H1 (cell line): ENCODE measurements around the gene DPEP1. TPM values are rescaled to one million over a fixed set of nuclear protein-coding genes. Genes with fewer than 3 reads are reported as not detected.
"Not testable (repeated sequence)": the region's sequence is repeated elsewhere in the genome, so short reads cannot be mapped to it uniquely, and the experiment has no call there.

Source experiments
- CTCF ChIA-PET: fragments of 300-600 bp; sonication (Branson Sonifier 250); formaldehyde crosslinking; loops from one replicate; lab custom pipeline; 2021; ENCODE audit not compliant: partially characterized antibody; lab: Charles Lee
- POLR2A ChIA-PET: fragments of 300-600 bp; sonication (Branson Sonifier 250); formaldehyde crosslinking; loops from one replicate; lab custom pipeline; 2021; ENCODE audit warnings: inconsistent platforms; ENCODE audit not compliant: partially characterized antibody; lab: Charles Lee
- DNase-seq, 2 experiments: peaks; one replicate each; pipeline versions ENCODE4 v3.0.0 to v3.0.0-alpha.2; 2010 to 2022; ENCODE audit warnings: low spot score in 2 of 2, low read depth in 1 of 2, mixed read lengths in 1 of 2
- FAIRE-seq: peaks from 2 replicates; lab custom pipeline; 2011; peaks lifted over from hg19 to GRCh38; lab: Jason Lieb, UNC
- H2AFZ ChIP-seq: 2 replicates; pipeline ENCODE4 v1.8.1; 2012; ENCODE audit warnings: low read length, inconsistent platforms
- H2AK5ac ChIP-seq: 2 replicates; pipeline ENCODE4 v1.6.1; 2013; ENCODE audit warnings: low read depth, low read length
- H2BK120ac ChIP-seq: replicated peaks from 2 replicates; pipeline ENCODE3; 2013; ENCODE audit warnings: low read depth, low read length, inconsistent platforms
- H2BK12ac ChIP-seq: 2 replicates; pipeline ENCODE4 v1.6.1; 2013; ENCODE audit warnings: low read depth, low read length
- H2BK15ac ChIP-seq: 2 replicates; pipeline ENCODE4 v1.6.1; 2013; ENCODE audit warnings: low read length
- H2BK20ac ChIP-seq: 2 replicates; pipeline ENCODE4 v1.6.1; 2013; ENCODE audit warnings: low read length
- H2BK5ac ChIP-seq: 2 replicates; pipeline ENCODE4 v1.6.1; 2013; ENCODE audit warnings: low read depth, low read length
- H3K14ac ChIP-seq: 2 replicates; pipeline ENCODE4 v1.6.1; 2013; ENCODE audit warnings: inconsistent platforms; ENCODE audit not compliant: insufficient read length
- H3K18ac ChIP-seq: 2 replicates; pipeline ENCODE4 v1.6.1; 2013; ENCODE audit warnings: low read length; ENCODE audit errors: extremely low read depth
- H3K23ac ChIP-seq: 2 replicates; pipeline ENCODE4 v1.6.1; 2013; ENCODE audit warnings: inconsistent platforms; ENCODE audit not compliant: insufficient read length
- H3K23me2 ChIP-seq: 2 replicates; pipeline ENCODE4 v1.6.1; 2013; ENCODE audit warnings: low read depth, low read length
- H3K27ac ChIP-seq: 2 replicates; pipeline ENCODE4 v1.6.1; 2011; ENCODE audit warnings: low read depth, low read length, inconsistent platforms
- H3K27me3 ChIP-seq, 4 experiments: replicated peaks in 1 of 4; 1 replicate in 1 of 4; 2 replicates in 3 of 4; pipeline versions ENCODE4 v1.6.1 to v1.8.1; 2011 to 2013; ENCODE audit warnings: low read length in 3 of 4, mild to moderate bottlenecking in 3 of 4, inconsistent platforms in 2 of 4, mixed read lengths in 2 of 4, moderate library complexity in 1 of 4; ENCODE audit not compliant: control insufficient read depth in 3 of 4, insufficient read depth in 3 of 4; ENCODE audit errors: extremely low read depth in 1 of 4
- H3K36me3 ChIP-seq, 4 experiments: 2 replicates each; pipeline versions ENCODE4 v1.6.1 to v1.8.1; 2011 to 2013; ENCODE audit warnings: mild to moderate bottlenecking in 4 of 4, low read length in 3 of 4, moderate library complexity in 2 of 4, control low read depth in 1 of 4, inconsistent platforms in 1 of 4; ENCODE audit not compliant: insufficient read depth in 4 of 4, control insufficient read depth in 2 of 4
- H3K4ac ChIP-seq: replicated peaks from 2 replicates; pipeline ENCODE3; 2013; ENCODE audit warnings: low read length, low read depth, mixed read lengths, inconsistent platforms; ENCODE audit not compliant: insufficient read length
- H3K4me1 ChIP-seq, 4 experiments: replicated peaks in 1 of 4; 1 replicate in 1 of 4; 2 replicates in 3 of 4; pipeline versions ENCODE4 v1.6.1 to v1.8.1; 2011 to 2013; ENCODE audit warnings: low read length in 3 of 4, inconsistent platforms in 2 of 4, mixed read lengths in 1 of 4; ENCODE audit not compliant: insufficient read depth in 4 of 4, control insufficient read depth in 3 of 4
- H3K4me2 ChIP-seq, 2 experiments: 2 replicates each; pipeline versions ENCODE4 v1.6.1 to v1.8.1; 2011 to 2013; ENCODE audit warnings: low read depth in 2 of 2, low read length in 2 of 2, control low read depth in 1 of 2, inconsistent platforms in 1 of 2, mild to moderate bottlenecking in 1 of 2; ENCODE audit not compliant: insufficient read depth in 1 of 2
- H3K4me3 ChIP-seq, 4 experiments: fragments of 200-600, 300-600 bp in 1 of 4; sonication (generic), shearing (Covaris generic), sonication (Bioruptor Twin) in 1 of 4; 2 replicates each; pipeline versions ENCODE4 v1.5.1 to v1.8.1; 2011 to 2016; ENCODE audit warnings: low read length in 4 of 4, low read depth in 3 of 4, control low read depth in 2 of 4, inconsistent platforms in 2 of 4, mild to moderate bottlenecking in 2 of 4, mixed read lengths in 1 of 4, moderate library complexity in 1 of 4; ENCODE audit not compliant: insufficient read depth in 2 of 4; ENCODE audit errors: extremely low read depth in 1 of 4
- H3K56ac ChIP-seq: replicated peaks from 2 replicates; pipeline ENCODE3; 2013; ENCODE audit warnings: low read depth, mild to moderate bottlenecking, mixed read lengths, low read length, inconsistent platforms; ENCODE audit not compliant: insufficient read length
- H3K79me1 ChIP-seq: 2 replicates; pipeline ENCODE4 v1.6.1; 2013; ENCODE audit warnings: low read depth, low read length, control low read depth
- H3K79me2 ChIP-seq, 2 experiments: 2 replicates each; pipeline versions ENCODE4 v1.6.1 to v1.8.1; 2012 to 2013; ENCODE audit warnings: low read length in 2 of 2, mild to moderate bottlenecking in 2 of 2, inconsistent platforms in 1 of 2; ENCODE audit not compliant: insufficient read depth in 2 of 2, control insufficient read depth in 1 of 2
- H3K9ac ChIP-seq, 4 experiments: replicated peaks in 1 of 4; 1 replicate in 1 of 4; 2 replicates in 3 of 4; pipeline versions ENCODE4 v1.6.1 to v1.8.1; 2011 to 2013; ENCODE audit warnings: low read depth in 3 of 4, low read length in 3 of 4, control low read depth in 2 of 4, mild to moderate bottlenecking in 2 of 4, moderate library complexity in 2 of 4, inconsistent platforms in 1 of 4; ENCODE audit errors: extremely low read depth in 1 of 4
- H3K9me3 ChIP-seq, 2 experiments: 2 replicates each; pipeline versions ENCODE4 v1.6.1 to v1.8.1; 2012 to 2013; ENCODE audit warnings: mild to moderate bottlenecking in 2 of 2, moderate library complexity in 2 of 2, control low read depth in 1 of 2, inconsistent platforms in 1 of 2, low read depth in 1 of 2, low read length in 1 of 2, mixed read lengths in 1 of 2; ENCODE audit not compliant: insufficient read depth in 2 of 2
- H4K20me1 ChIP-seq, 2 experiments: replicated peaks in 1 of 2; 2 replicates each; pipeline versions ENCODE3 to v1.8.1; 2011 to 2013; ENCODE audit warnings: inconsistent platforms in 2 of 2, low read length in 2 of 2, mild to moderate bottlenecking in 1 of 2; ENCODE audit not compliant: insufficient read depth in 2 of 2, control insufficient read depth in 1 of 2
- H4K5ac ChIP-seq: 2 replicates; pipeline ENCODE4 v1.6.1; 2013; ENCODE audit warnings: low read length, low read depth, mixed read lengths, inconsistent platforms; ENCODE audit not compliant: insufficient read length
- H4K8ac ChIP-seq: 2 replicates; pipeline ENCODE4 v1.8.0; 2013; ENCODE audit warnings: mild to moderate bottlenecking, moderate library complexity, low read length, inconsistent platforms; ENCODE audit not compliant: insufficient read depth; ENCODE audit errors: extremely low read depth
- H4K91ac ChIP-seq: replicated peaks from 2 replicates; pipeline ENCODE3; 2013; ENCODE audit warnings: low read length, mixed read lengths, inconsistent platforms; ENCODE audit not compliant: insufficient read length
- POLR2A ChIP-seq, 2 experiments: IDR thresholded peaks; 1 replicate in 1 of 2; 2 replicates in 1 of 2; pipeline ENCODE4 v1.6.1; 2011; ENCODE audit warnings: low read depth in 2 of 2, low read length in 2 of 2, mild to moderate bottlenecking in 2 of 2; ENCODE audit errors: control extremely low read depth in 1 of 2
- WGBS, 2 experiments: shearing (Covaris generic) in 1 of 2; methylation state at CpG; one replicate each; pipeline versions ENCODE4 v1.1.6 to v1.1.7; 2013 to 2015; ENCODE audit warnings: low lambda C conversion rate in 2 of 2, mixed read lengths in 2 of 2, inconsistent platforms in 1 of 2, low coverage in 1 of 2, missing lambda C conversion rate in 1 of 2; ENCODE audit not compliant: insufficient replicate concordance in 2 of 2, insufficient coverage in 1 of 2, insufficient read length in 1 of 2; ENCODE audit errors: extremely low coverage in 1 of 2, missing lambda C conversion rate in 1 of 2; 5-methylcytosine and 5-hydroxymethylcytosine counted together
- polyA plus RNA-seq, 7 experiments: library from polyadenylated mRNA; depleted of rRNA in 3 of 7; stranded (reverse) in 5 of 7; unstranded in 2 of 7; fragments of >200 nt in 5 of 7; fragments of 200-250 nt in 2 of 7; gene quantifications; 1 replicate in 5 of 7; 2 replicates in 1 of 7; 4 replicates in 1 of 7; pipeline versions ENCODE4 v1.2.1 to v1.2.3, GENCODE V29; 2011 to 2013; ENCODE audit warnings: missing spikeins in 2 of 7, mixed read lengths in 2 of 7
- total RNA-seq: library from RNA; stranded (reverse); fragmentation: NEBNext Ultra II Directional; extraction: Animal tissue kit (Norgen Biotek cat#: 25700); gene quantifications from 2 replicates; pipeline ENCODE4 v1.2.1, GENCODE V29; 2021

Gene DPEP1
- total and polyA plus RNA-seq, 2 of the 8 experiments (the other 6 are each of a cell fraction or from before 2014, with no cell fraction given): 2.8 to 3.1 TPM

GRCh38 chr16:89570342-89570923, 43.0 kb upstream of the DPEP1 start (continued):
- no peak for TF ChIP-seq POLR2A (IDR thresholded peaks at IDR 0.05; ENCODE audit: control extremely low read depth in 1 of 2, low read depth in 2 of 2, low read length in 2 of 2)

- 100% methylated on average over 1 of the region's 36 CpGs; no CpG with 5 or more reads in 1 of the 2 experiments for WGBS, 2 experiments
- POLR2A ChIA-PET: interaction anchor here (1.5 kb wide), 1 partner anchor 12 kb away, joined by 3 read pairs; no protein-coding TSS in a partner anchor
- peaks cover 0 to 13% (median 6%) of the 10 kb centered on the region in 4 experiments; a peak in 5 of 7 replicates for H3K4me1 ChIP-seq
- H2BK120ac ChIP-seq, H2AK5ac ChIP-seq, H3K79me1 ChIP-seq, H3K9ac ChIP-seq, H3K14ac ChIP-seq, H2BK5ac ChIP-seq, H3K4me2 ChIP-seq, H3K23me2 ChIP-seq, H3K36me3 ChIP-seq, H2BK15ac ChIP-seq, H4K91ac ChIP-seq, H2AFZ ChIP-seq, H2BK20ac ChIP-seq, H3K4ac ChIP-seq, H3K4me3 ChIP-seq, FAIRE-seq, DNase-seq, H4K5ac ChIP-seq, H3K56ac ChIP-seq, H4K20me1 ChIP-seq, H3K27ac ChIP-seq, H3K23ac ChIP-seq, CTCF ChIA-PET, H3K79me2 ChIP-seq, H3K18ac ChIP-seq, H3K9me3 ChIP-seq, H2BK12ac ChIP-seq: not testable (repeated sequence)
- peaks cover 1 to 20% (median 13%) of the 10 kb centered on the region in 4 experiments; a peak in 6 of 7 replicates for H3K27me3 ChIP-seq
- H4K8ac ChIP-seq: 0 out of 2 replicates have a peak overlapping the region, but pooled peaks have one; percentile 14
Measured at GRCh38 chr16:89570983-89571598, 42.4 kb upstream of the DPEP1 start.
